ENCODE measurements around the gene MAGI1.

GRCh38 chr3:66017084-66017483 is 21.6 kb downstream of the MAGI1 start:
- TF ChIP-seq, protein P1, sequence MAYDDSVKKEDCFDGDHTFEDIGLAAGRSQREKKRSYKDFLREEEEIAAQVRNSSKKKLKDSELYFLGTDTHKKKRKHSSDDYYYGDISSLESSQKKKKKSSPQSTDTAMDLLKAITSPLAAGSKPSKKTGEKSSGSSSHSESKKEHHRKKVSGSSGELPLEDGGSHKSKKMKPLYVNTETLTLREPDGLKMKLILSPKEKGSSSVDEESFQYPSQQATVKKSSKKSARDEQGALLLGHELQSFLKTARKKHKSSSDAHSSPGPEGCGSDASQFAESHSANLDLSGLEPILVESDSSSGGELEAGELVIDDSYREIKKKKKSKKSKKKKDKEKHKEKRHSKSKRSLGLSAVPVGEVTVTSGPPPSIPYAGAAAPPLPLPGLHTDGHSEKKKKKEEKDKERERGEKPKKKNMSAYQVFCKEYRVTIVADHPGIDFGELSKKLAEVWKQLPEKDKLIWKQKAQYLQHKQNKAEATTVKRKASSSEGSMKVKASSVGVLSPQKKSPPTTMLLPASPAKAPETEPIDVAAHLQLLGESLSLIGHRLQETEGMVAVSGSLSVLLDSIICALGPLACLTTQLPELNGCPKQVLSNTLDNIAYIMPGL (CRISPR knock-in tag; IDR thresholded peaks at IDR 0.05): no peak
- TF ChIP-seq, protein P2, sequence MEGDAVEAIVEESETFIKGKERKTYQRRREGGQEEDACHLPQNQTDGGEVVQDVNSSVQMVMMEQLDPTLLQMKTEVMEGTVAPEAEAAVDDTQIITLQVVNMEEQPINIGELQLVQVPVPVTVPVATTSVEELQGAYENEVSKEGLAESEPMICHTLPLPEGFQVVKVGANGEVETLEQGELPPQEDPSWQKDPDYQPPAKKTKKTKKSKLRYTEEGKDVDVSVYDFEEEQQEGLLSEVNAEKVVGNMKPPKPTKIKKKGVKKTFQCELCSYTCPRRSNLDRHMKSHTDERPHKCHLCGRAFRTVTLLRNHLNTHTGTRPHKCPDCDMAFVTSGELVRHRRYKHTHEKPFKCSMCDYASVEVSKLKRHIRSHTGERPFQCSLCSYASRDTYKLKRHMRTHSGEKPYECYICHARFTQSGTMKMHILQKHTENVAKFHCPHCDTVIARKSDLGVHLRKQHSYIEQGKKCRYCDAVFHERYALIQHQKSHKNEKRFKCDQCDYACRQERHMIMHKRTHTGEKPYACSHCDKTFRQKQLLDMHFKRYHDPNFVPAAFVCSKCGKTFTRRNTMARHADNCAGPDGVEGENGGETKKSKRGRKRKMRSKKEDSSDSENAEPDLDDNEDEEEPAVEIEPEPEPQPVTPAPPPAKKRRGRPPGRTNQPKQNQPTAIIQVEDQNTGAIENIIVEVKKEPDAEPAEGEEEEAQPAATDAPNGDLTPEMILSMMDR (IDR thresholded peaks at IDR 0.05): no peak
- TF ChIP-seq, protein P3, sequence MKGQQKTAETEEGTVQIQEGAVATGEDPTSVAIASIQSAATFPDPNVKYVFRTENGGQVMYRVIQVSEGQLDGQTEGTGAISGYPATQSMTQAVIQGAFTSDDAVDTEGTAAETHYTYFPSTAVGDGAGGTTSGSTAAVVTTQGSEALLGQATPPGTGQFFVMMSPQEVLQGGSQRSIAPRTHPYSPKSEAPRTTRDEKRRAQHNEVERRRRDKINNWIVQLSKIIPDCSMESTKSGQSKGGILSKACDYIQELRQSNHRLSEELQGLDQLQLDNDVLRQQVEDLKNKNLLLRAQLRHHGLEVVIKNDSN (CRISPR knock-in tag; IDR thresholded peaks at IDR 0.05): no peak
- TF ChIP-seq SP1 (CRISPR knock-in tag; conservative IDR thresholded peaks at IDR 0.05) (no peak), TEAD4 (CRISPR knock-in tag; IDR thresholded peaks at IDR 0.05) (no peak)

Measured in WTC11 (cell line).